Measurements from ENCODE around the gene FCRLB.

FCRLB gene

GRCh38 chr1:161771161-161771560 is 49.8 kb downstream of the FCRLB start:
- TF ChIP-seq CTCF (IDR thresholded peaks at IDR 0.05): no peak

DNA sequence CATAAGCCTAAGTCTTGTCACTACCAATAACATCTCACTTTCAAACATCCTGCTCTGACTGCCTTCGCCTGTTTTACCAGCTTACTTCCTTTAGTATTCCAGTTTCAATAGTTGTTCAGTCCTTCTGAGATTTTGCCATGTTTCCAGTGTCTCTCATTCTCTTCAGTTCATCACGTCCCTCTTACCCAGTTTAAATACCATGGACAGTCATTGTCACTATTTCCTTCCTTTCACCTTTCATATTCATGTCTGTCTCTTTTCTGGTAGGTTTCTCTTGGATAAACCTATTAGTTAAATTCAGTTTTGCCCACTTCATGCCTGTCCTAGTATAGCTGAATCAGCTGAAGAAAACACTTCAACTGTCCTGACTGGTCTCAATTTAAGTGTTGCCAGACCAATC is 50.6 kb downstream of the FCRLB start:
- no peak for TF ChIP-seq CTCF (IDR thresholded peaks at IDR 0.05)

GRCh38 chr1:161772397-161772796 is 51.1 kb downstream of the FCRLB start:
- TF ChIP-seq CTCF (IDR thresholded peaks at IDR 0.05): no peak

- no peak for TF ChIP-seq CTCF (IDR thresholded peaks at IDR 0.05)
Observed at GRCh38 chr1:161773791-161774190, 52.4 kb downstream of the FCRLB start.

- no peak for TF ChIP-seq CTCF (IDR thresholded peaks at IDR 0.05)
Observed at GRCh38 chr1:161777261-161777660, 55.9 kb downstream of the FCRLB start.

Data from LNCAP (cell line).